Keratinocyte (primary cell): ENCODE results near the gene SLC16A9. TPM values are rescaled to one million over a fixed set of nuclear protein-coding genes. Genes with fewer than 3 reads are reported as not detected.

Source experiments
- DNase-seq: peaks from one replicate; pipeline ENCODE4 v3.0.0-alpha.2; 2011; ENCODE audit warnings: low read depth, missing footprints, low spot score
- FAIRE-seq: peaks from 2 replicates; lab custom pipeline; 2011; peaks lifted over from hg19 to GRCh38; lab: Jason Lieb, UNC
- H2AFZ ChIP-seq: 2 replicates; pipeline ENCODE4 v1.6.0; 2012; ENCODE audit warnings: low read length, control low read depth, inconsistent platforms; ENCODE audit not compliant: control insufficient read depth
- H3K27ac ChIP-seq: 2 replicates; pipeline ENCODE4 v1.5.1; 2011; ENCODE audit warnings: low read length; ENCODE audit not compliant: control insufficient read depth, insufficient read depth
- H3K27me3 ChIP-seq: 3 replicates; pipeline ENCODE4 v1.6.0; 2011; ENCODE audit warnings: low read length; ENCODE audit not compliant: control insufficient read depth, insufficient read depth; ENCODE audit errors: extremely low read depth
- H3K36me3 ChIP-seq, 2 experiments: 2 replicates in 1 of 2; 3 replicates in 1 of 2; pipeline ENCODE4 v1.5.1; 2011; ENCODE audit warnings: low read length in 2 of 2, mild to moderate bottlenecking in 1 of 2; ENCODE audit not compliant: control insufficient read depth in 2 of 2, insufficient read depth in 2 of 2; ENCODE audit errors: extremely low read depth in 1 of 2
- H3K4me1 ChIP-seq: 3 replicates; pipeline ENCODE4 v1.5.1; 2011; ENCODE audit warnings: low read length; ENCODE audit not compliant: control insufficient read depth, insufficient read depth; ENCODE audit errors: extremely low read depth
- H3K4me2 ChIP-seq: 3 replicates; pipeline ENCODE4 v1.6.0; 2011; ENCODE audit warnings: low read depth, low read length; ENCODE audit not compliant: control insufficient read depth, insufficient read depth; ENCODE audit errors: extremely low read depth
- H3K4me3 ChIP-seq, 3 experiments: fragments of 200-600 bp in 1 of 3; sonication (generic) in 1 of 3; 2 replicates in 2 of 3; 3 replicates in 1 of 3; pipeline ENCODE4 v1.5.1; 2011 to 2016; ENCODE audit warnings: low read length in 3 of 3, mild to moderate bottlenecking in 3 of 3, control low read depth in 2 of 3, inconsistent platforms in 1 of 3, low read depth in 1 of 3, mixed read lengths in 1 of 3, mixed run types in 1 of 3, moderate library complexity in 1 of 3; ENCODE audit not compliant: control insufficient read depth in 2 of 3, insufficient read depth in 2 of 3; ENCODE audit errors: extremely low read depth in 1 of 3
- H3K79me2 ChIP-seq: 2 replicates; pipeline ENCODE4 v1.6.0; 2012; ENCODE audit warnings: low read length; ENCODE audit not compliant: control insufficient read depth, insufficient read depth
- H3K9ac ChIP-seq: 3 replicates; pipeline ENCODE4 v1.6.0; 2011; ENCODE audit warnings: low read length; ENCODE audit not compliant: control insufficient read depth, insufficient read depth; ENCODE audit errors: extremely low read depth
- H3K9me1 ChIP-seq: 3 replicates; pipeline ENCODE4 v1.6.0; 2011; ENCODE audit warnings: low read length; ENCODE audit not compliant: control insufficient read depth, insufficient read depth; ENCODE audit errors: extremely low read depth
- H3K9me3 ChIP-seq: 2 replicates; pipeline ENCODE4 v1.5.1; 2012; ENCODE audit warnings: low read depth, low read length; ENCODE audit not compliant: control insufficient read depth
- H4K20me1 ChIP-seq: 3 replicates; pipeline ENCODE4 v1.6.0; 2011; ENCODE audit warnings: low read length; ENCODE audit not compliant: control insufficient read depth, insufficient read depth; ENCODE audit errors: extremely low read depth
- EZH2 ChIP-seq: IDR thresholded peaks from one replicate; pipeline ENCODE4 v1.6.1; 2012; ENCODE audit warnings: inconsistent platforms, mild to moderate bottlenecking, low read length, moderate library complexity
- dilution Hi-C: fragments of 300-500 bp; cut with MboI; formaldehyde crosslinking; loops from one replicate; pipeline ENCODE4 v1.7.0; 2020; ENCODE audit warnings: low sequenced_read_pairs; ENCODE audit not compliant: extremely low pct_ligation_motif_present
- polyA plus RNA-seq, 5 experiments: library from polyadenylated mRNA; depleted of rRNA in 3 of 5; stranded (reverse) in 3 of 5; stranded (forward) in 1 of 5; unstranded in 1 of 5; fragments of >200 nt; gene quantifications; 1 replicate in 1 of 5; 2 replicates in 3 of 5; 3 replicates in 1 of 5; pipeline versions ENCODE4 v1.2.1 to v1.2.3, GENCODE V29; 2011 to 2012; ENCODE audit warnings: missing spikeins in 2 of 5, low read depth in 1 of 5, low replicate concordance in 1 of 5
- TF ChIP-seq, protein P1 (sequence below), 3 experiments: IDR thresholded peaks in 1 of 3; conservative IDR thresholded peaks in 1 of 3; optimal IDR thresholded peaks in 1 of 3; 2 replicates in 2 of 3; 3 replicates in 1 of 3; pipeline versions ENCODE3 to v1.5.1; 2011; ENCODE audit warnings: low read length in 3 of 3, mild to moderate bottlenecking in 3 of 3, moderate library complexity in 2 of 3, control low read depth in 1 of 3, inconsistent platforms in 1 of 3; ENCODE audit not compliant: insufficient read depth in 2 of 3; ENCODE audit errors: extremely low read depth in 1 of 3

The SLC16A9 gene
- polyA plus RNA-seq, 1 donor (not counting 4 experiments of a cell fraction or from before 2014, with no cell fraction given) = 4.5 TPM

DNA sequence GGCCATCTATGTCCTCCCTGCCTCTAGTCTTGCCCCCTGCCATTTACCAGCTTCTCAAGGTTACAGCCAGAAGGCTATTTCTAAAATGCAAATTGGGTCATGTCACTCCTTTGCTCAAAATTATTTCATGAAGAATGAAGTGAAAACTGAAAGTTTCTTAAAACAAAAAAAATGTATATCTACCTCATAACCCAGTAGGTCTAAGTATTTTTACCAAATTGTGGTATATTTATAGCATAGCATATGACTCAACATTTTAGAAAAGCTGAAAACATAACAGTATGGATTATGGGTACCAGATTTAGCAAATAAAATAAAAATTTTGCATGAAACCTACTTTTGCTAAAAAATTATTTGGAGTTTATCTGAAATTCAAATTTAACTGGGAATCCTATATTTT lies 78.4 kb downstream of the SLC16A9 start:
- TF ChIP-seq EZH2 = no peak
- dilution Hi-C loops = no loop called here
- FAIRE-seq = no peak

GRCh38 chr10:59628965-59629364 lies 80.7 kb downstream of the SLC16A9 start:
- H3K9me1 ChIP-seq = no peaks in the 10 kb centered on the region
- no peak overlapping the region for H2AFZ ChIP-seq
- no peaks in the 10 kb centered on the region for H3K36me3 ChIP-seq
- no peak overlapping the region for H3K4me3 ChIP-seq
- H3K4me1 ChIP-seq = peaks cover 3% of the 10 kb centered on the region
- no peaks in the 10 kb centered on the region for H3K79me2 ChIP-seq
- H3K4me2 ChIP-seq = no peak overlapping the region
- H3K27me3 ChIP-seq = no peaks in the 10 kb centered on the region
- TF ChIP-seq, protein P1, sequence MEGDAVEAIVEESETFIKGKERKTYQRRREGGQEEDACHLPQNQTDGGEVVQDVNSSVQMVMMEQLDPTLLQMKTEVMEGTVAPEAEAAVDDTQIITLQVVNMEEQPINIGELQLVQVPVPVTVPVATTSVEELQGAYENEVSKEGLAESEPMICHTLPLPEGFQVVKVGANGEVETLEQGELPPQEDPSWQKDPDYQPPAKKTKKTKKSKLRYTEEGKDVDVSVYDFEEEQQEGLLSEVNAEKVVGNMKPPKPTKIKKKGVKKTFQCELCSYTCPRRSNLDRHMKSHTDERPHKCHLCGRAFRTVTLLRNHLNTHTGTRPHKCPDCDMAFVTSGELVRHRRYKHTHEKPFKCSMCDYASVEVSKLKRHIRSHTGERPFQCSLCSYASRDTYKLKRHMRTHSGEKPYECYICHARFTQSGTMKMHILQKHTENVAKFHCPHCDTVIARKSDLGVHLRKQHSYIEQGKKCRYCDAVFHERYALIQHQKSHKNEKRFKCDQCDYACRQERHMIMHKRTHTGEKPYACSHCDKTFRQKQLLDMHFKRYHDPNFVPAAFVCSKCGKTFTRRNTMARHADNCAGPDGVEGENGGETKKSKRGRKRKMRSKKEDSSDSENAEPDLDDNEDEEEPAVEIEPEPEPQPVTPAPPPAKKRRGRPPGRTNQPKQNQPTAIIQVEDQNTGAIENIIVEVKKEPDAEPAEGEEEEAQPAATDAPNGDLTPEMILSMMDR (optimal IDR thresholded peaks at IDR 0.05 in 1 of 3, IDR thresholded peaks at IDR 0.05 in 1 of 3, conservative IDR thresholded peaks at IDR 0.05 in 1 of 3; ENCODE audit: extremely low read depth in 1 of 3, insufficient read depth in 2 of 3, low read length in 3 of 3) = no peak
- TF ChIP-seq EZH2 = no peak
- H3K9me3 ChIP-seq = no peaks in the 10 kb centered on the region
- FAIRE-seq (no peak), DNase-seq (no peak)
- H3K27ac ChIP-seq = no peak overlapping the region
- H4K20me1 ChIP-seq = no peaks in the 10 kb centered on the region
- no peak overlapping the region for H3K9ac ChIP-seq
- dilution Hi-C loops = no loop called here

More for the DNA sequence above, 78.4 kb downstream of the SLC16A9 start:
- H3K36me3 ChIP-seq = no peaks in the 10 kb centered on the region
- no peaks in the 10 kb centered on the region for H3K9me1 ChIP-seq
- H3K27me3 ChIP-seq = no peaks in the 10 kb centered on the region
- no peak for DNase-seq
- H3K27ac ChIP-seq = no peak overlapping the region
- no peaks in the 10 kb centered on the region for H4K20me1 ChIP-seq
- H3K4me2 ChIP-seq = no peak overlapping the region
- H3K79me2 ChIP-seq = no peaks in the 10 kb centered on the region
- no peak overlapping the region for H3K9ac ChIP-seq
- no peaks in the 10 kb centered on the region for H3K9me3 ChIP-seq
- no peak overlapping the region for H3K4me3 ChIP-seq
- H3K4me1 ChIP-seq = peaks cover 3% of the 10 kb centered on the region
- H2AFZ ChIP-seq = no peak overlapping the region

- H3K36me3 ChIP-seq = no peaks in the 10 kb centered on the region
- no peak for TF ChIP-seq EZH2
- TF ChIP-seq, protein P1 (optimal IDR thresholded peaks at IDR 0.05 in 1 of 3, IDR thresholded peaks at IDR 0.05 in 1 of 3, conservative IDR thresholded peaks at IDR 0.05 in 1 of 3; ENCODE audit: extremely low read depth in 1 of 3, insufficient read depth in 2 of 3, low read length in 3 of 3) = no peak
- no peak overlapping the region for H3K4me2 ChIP-seq
- H3K4me1 ChIP-seq = peaks cover 3% of the 10 kb centered on the region
- no peak overlapping the region for H2AFZ ChIP-seq
- FAIRE-seq (no peak), DNase-seq (no peak)
- no peaks in the 10 kb centered on the region for H3K79me2 ChIP-seq
- no peaks in the 10 kb centered on the region for H3K27me3 ChIP-seq
- no peak overlapping the region for H3K27ac ChIP-seq
- H3K9me3 ChIP-seq = no peaks in the 10 kb centered on the region
- dilution Hi-C loops = no loop called here
- H3K9ac ChIP-seq = no peak overlapping the region
- H3K4me3 ChIP-seq = no peak overlapping the region
- no peaks in the 10 kb centered on the region for H4K20me1 ChIP-seq
- H3K9me1 ChIP-seq = no peaks in the 10 kb centered on the region
These were observed 81.2 kb downstream of the SLC16A9 start for GRCh38 chr10:59628456-59628855.
